K562 (cell line): ENCODE results near the gene CRYBG2. TPM values are rescaled to one million over a fixed set of nuclear protein-coding genes. Genes with fewer than 3 reads are reported as not detected.

Source experiments
- ADNP ChIP-seq: fragments of 200-800 bp; sonication (Bioruptor generic); IDR thresholded peaks from 2 replicates; pipeline ENCODE4 v1.6.1; 2016; ENCODE audit warnings: missing genetic modification characterization, missing compliant biosample characterization
- CBFA2T3 ChIP-seq: fragments of 450-650 bp; IDR thresholded peaks from 2 replicates; pipeline ENCODE4 v1.6.1; 2017
- ELK3 ChIP-seq: fragments of 450-650 bp; formaldehyde crosslinking; IDR thresholded peaks from 2 replicates; pipeline ENCODE4 v1.4.0; 2020; ENCODE audit warnings: mild to moderate bottlenecking
- EZH2 ChIP-seq: IDR thresholded peaks from 2 replicates; pipeline ENCODE4 v1.6.1; 2012; ENCODE audit warnings: low read depth, mild to moderate bottlenecking, inconsistent platforms, low read length, borderline replicate concordance
- HDGF ChIP-seq: fragments of 450-650 bp; IDR thresholded peaks from 2 replicates; pipeline ENCODE4 v1.6.1; 2016
- KHSRP ChIP-seq: fragments of 450-650 bp; IDR thresholded peaks from 2 replicates; pipeline ENCODE4 v1.6.1; 2017
- PPARD ChIP-seq: fragments of 250-450 bp; sonication (Bioruptor Pico); IDR thresholded peaks from 2 replicates; pipeline ENCODE4 v1.8.0; 2022; ENCODE audit warnings: inconsistent platforms, mild to moderate bottlenecking, moderate library complexity
- SOX6 ChIP-seq: fragments of 450-650 bp; IDR thresholded peaks from 2 replicates; pipeline ENCODE4 v1.6.1; 2014; ENCODE audit warnings: mild to moderate bottlenecking
- ZBTB40 ChIP-seq, 2 experiments: fragments of 450-650 bp in 1 of 2; sonication (generic) in 1 of 2; formaldehyde crosslinking in 1 of 2; IDR thresholded peaks; 2 replicates each; pipeline versions ENCODE4 v1.7.1 to v1.9.0; 2016 to 2022; ENCODE audit warnings: inconsistent platforms in 1 of 2, mild to moderate bottlenecking in 1 of 2, missing genetic modification reagents in 1 of 2
- ZNF174 ChIP-seq: fragments of 250-450 bp; sonication (Bioruptor Pico); IDR thresholded peaks from 2 replicates; pipeline ENCODE4 v1.4.0; 2020; ENCODE audit warnings: mild to moderate bottlenecking
- ZNF253 ChIP-seq: fragments of 250-450 bp; sonication (Bioruptor Pico); conservative IDR thresholded peaks from 2 replicates; pipeline ENCODE4 v1.6.1; 2021; ENCODE audit warnings: mild to moderate bottlenecking
- polyA plus RNA-seq, 8 experiments: library from polyadenylated mRNA; depleted of rRNA in 4 of 8; stranded (reverse) in 5 of 8; unstranded in 3 of 8; fragments of >200 nt; fragmentation: Nextera tagmentation in 2 of 8; fragmentation: Illumina TruSeq in 1 of 8; extraction: Ambion mirVana in 2 of 8; extraction: Trizol in 1 of 8; gene quantifications; 2 replicates each; pipeline versions ENCODE4 v1.2.1 to v1.2.3, GENCODE V29; 2011 to 2014; ENCODE audit warnings: inconsistent platforms in 1 of 8, missing spikeins in 1 of 8
- total RNA-seq, 7 experiments: library from RNA; depleted of rRNA in 6 of 7; stranded (reverse); fragments of >200 nt in 6 of 7; fragmentation: Illumina TruSeq in 2 of 7; extraction: Trizol in 2 of 7; gene quantifications; 2 replicates each; pipeline versions ENCODE4 v1.2.1 to v1.2.3, GENCODE V29; 2011 to 2021; ENCODE audit warnings: low replicate concordance in 1 of 7
- TF ChIP-seq, protein P1 (sequence below): fragments of 250-450 bp; sonication (Bioruptor Pico); IDR thresholded peaks from 2 replicates; pipeline ENCODE4 v1.8.0; 2022; ENCODE audit warnings: inconsistent platforms, mild to moderate bottlenecking, moderate library complexity, borderline replicate concordance
- TF ChIP-seq, protein P2 (sequence below): fragments of 450-650 bp; IDR thresholded peaks from 2 replicates; pipeline ENCODE4 v1.6.1; 2017; ENCODE audit warnings: antibody characterized with exemption
- TF ChIP-seq, protein P3 (sequence below): fragments of 200-800 bp; sonication (Bioruptor generic); IDR thresholded peaks from 2 replicates; pipeline ENCODE4 v1.6.1; 2017; ENCODE audit warnings: missing genetic modification characterization, missing compliant biosample characterization

Gene CRYBG2
- total and polyA plus RNA-seq, 9 of the 15 experiments (the other 6 are each of a cell fraction or from before 2014, with no cell fraction given): 0.39 to 8.5 (median 3.7) TPM

DNA sequence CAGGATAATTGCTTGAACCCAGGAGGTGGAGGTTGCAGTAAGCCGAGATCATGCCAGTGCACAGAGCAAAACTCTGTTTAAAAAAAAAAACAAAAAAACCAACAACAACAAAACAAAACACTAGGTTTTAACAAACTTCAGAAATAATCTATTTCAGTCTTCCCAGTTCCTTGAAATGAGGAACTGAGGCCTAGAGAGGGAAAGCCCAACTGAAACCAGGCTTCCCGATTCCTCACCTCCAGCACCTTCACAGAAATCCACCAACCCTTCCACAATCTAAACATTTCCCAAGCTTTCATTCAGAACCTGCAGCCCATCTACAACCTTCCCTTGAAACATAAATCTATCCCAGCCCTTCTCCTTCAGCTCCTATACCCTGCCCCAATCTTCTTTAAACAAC, 36.8 kb downstream of the CRYBG2 start (continued):
- 0 out of 2 replicates have a peak, but pooled peaks have one; percentile 30 for TF ChIP-seq ZBTB40 (IDR thresholded peaks at IDR 0.05)
- no peak for TF ChIP-seq ZBTB40 (CRISPR knock-in tag; IDR thresholded peaks at IDR 0.05)
- TF ChIP-seq PPARD (CRISPR knock-in tag): no peak
- TF ChIP-seq SOX6: no peak
- TF ChIP-seq ELK3 (CRISPR knock-in tag): no peak
- no peak for TF ChIP-seq KHSRP
- TF ChIP-seq ZNF253: no peak
- peak; percentile 6; the same call in 1 of the 2 replicates for TF ChIP-seq ADNP (tag)
- TF ChIP-seq ZNF174 (CRISPR knock-in tag): no peak
- TF ChIP-seq EZH2: no peak
- TF ChIP-seq, protein P1, sequence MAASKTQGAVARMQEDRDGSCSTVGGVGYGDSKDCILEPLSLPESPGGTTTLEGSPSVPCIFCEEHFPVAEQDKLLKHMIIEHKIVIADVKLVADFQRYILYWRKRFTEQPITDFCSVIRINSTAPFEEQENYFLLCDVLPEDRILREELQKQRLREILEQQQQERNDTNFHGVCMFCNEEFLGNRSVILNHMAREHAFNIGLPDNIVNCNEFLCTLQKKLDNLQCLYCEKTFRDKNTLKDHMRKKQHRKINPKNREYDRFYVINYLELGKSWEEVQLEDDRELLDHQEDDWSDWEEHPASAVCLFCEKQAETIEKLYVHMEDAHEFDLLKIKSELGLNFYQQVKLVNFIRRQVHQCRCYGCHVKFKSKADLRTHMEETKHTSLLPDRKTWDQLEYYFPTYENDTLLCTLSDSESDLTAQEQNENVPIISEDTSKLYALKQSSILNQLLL (CRISPR knock-in tag): no peak
- TF ChIP-seq, protein P2, sequence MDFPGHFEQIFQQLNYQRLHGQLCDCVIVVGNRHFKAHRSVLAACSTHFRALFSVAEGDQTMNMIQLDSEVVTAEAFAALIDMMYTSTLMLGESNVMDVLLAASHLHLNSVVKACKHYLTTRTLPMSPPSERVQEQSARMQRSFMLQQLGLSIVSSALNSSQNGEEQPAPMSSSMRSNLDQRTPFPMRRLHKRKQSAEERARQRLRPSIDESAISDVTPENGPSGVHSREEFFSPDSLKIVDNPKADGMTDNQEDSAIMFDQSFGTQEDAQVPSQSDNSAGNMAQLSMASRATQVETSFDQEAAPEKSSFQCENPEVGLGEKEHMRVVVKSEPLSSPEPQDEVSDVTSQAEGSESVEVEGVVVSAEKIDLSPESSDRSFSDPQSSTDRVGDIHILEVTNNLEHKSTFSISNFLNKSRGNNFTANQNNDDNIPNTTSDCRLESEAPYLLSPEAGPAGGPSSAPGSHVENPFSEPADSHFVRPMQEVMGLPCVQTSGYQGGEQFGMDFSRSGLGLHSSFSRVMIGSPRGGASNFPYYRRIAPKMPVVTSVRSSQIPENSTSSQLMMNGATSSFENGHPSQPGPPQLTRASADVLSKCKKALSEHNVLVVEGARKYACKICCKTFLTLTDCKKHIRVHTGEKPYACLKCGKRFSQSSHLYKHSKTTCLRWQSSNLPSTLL: peak; percentile 37; the same call in 1 of the 2 replicates
- no peak for TF ChIP-seq CBFA2T3
- TF ChIP-seq, protein P3, sequence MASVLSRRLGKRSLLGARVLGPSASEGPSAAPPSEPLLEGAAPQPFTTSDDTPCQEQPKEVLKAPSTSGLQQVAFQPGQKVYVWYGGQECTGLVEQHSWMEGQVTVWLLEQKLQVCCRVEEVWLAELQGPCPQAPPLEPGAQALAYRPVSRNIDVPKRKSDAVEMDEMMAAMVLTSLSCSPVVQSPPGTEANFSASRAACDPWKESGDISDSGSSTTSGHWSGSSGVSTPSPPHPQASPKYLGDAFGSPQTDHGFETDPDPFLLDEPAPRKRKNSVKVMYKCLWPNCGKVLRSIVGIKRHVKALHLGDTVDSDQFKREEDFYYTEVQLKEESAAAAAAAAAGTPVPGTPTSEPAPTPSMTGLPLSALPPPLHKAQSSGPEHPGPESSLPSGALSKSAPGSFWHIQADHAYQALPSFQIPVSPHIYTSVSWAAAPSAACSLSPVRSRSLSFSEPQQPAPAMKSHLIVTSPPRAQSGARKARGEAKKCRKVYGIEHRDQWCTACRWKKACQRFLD (CRISPR knock-in tag): 0 out of 2 replicates have a peak, but pooled peaks have one; percentile 9
- no peak for TF ChIP-seq HDGF
